CD4-positive, CD25-positive, alpha-beta regulatory T cell (primary cell): ENCODE data around the gene NOS1AP. TPM values are rescaled to one million over a fixed set of nuclear protein-coding genes. Genes with fewer than 3 reads are reported as not detected.

Experiments used
- ATAC-seq, 2 donors: fragments of 150-1000 bp; cut with Tn5 transposase; one replicate each; pipeline ENCODE4 v1.10.0; 2021; ENCODE audit warnings: low read depth in 2 of 2, moderate number of reproducible peaks in 2 of 2, moderate library complexity in 1 of 2
- DNase-seq, 3 donors: peaks; one replicate each; pipeline versions ENCODE4 v3.0.0 to v3.0.0-alpha.2; 2012 to 2022; ENCODE audit warnings: mixed read lengths in 1 of 3
- H3K27ac ChIP-seq: one replicate; pipeline ENCODE4 v1.7.0; 2013; ENCODE audit warnings: mild to moderate bottlenecking, low read length; ENCODE audit not compliant: insufficient read depth, poor library complexity, severe bottlenecking
- H3K27me3 ChIP-seq: one replicate; pipeline ENCODE4 v1.7.0; 2013; ENCODE audit warnings: low read length; ENCODE audit not compliant: control insufficient read depth, insufficient read depth
- H3K36me3 ChIP-seq: one replicate; pipeline ENCODE4 v1.7.0; 2013; ENCODE audit warnings: mild to moderate bottlenecking, low read length, moderate library complexity; ENCODE audit not compliant: control insufficient read depth, insufficient read depth
- H3K4me1 ChIP-seq: 2 replicates; pipeline ENCODE4 v1.7.0; 2013; ENCODE audit warnings: mild to moderate bottlenecking, low read length; ENCODE audit not compliant: insufficient read depth, control insufficient read depth, poor library complexity, severe bottlenecking
- H3K4me3 ChIP-seq: one replicate; pipeline ENCODE4 v1.7.0; 2013; ENCODE audit warnings: low read depth, mild to moderate bottlenecking, low read length, moderate library complexity
- H3K9me3 ChIP-seq, 2 experiments: 1 replicate in 1 of 2; 2 replicates in 1 of 2; pipeline ENCODE4 v1.7.0; 2013; ENCODE audit warnings: low read length in 2 of 2, mild to moderate bottlenecking in 1 of 2, moderate library complexity in 1 of 2; ENCODE audit not compliant: control insufficient read depth in 2 of 2
- H3K27ac Mint-ChIP-seq, 3 donors: one replicate each; pipeline ENCODE4 v1.8.0; 2020 to 2022; ENCODE audit warnings: mild to moderate bottlenecking in 3 of 3, mixed read lengths in 3 of 3, moderate library complexity in 2 of 3
- H3K27me3 Mint-ChIP-seq: one replicate; pipeline ENCODE4 v1.8.0; 2022; ENCODE audit warnings: mild to moderate bottlenecking, mixed read lengths
- H3K36me3 Mint-ChIP-seq: one replicate; pipeline ENCODE4 v1.8.0; 2020; ENCODE audit warnings: mixed read lengths
- H3K4me1 Mint-ChIP-seq, 4 donors: one replicate each; pipeline ENCODE4 v1.8.0; 2020 to 2022; ENCODE audit warnings: mixed read lengths in 4 of 4, mild to moderate bottlenecking in 1 of 4
- H3K4me3 Mint-ChIP-seq, 4 donors: one replicate each; pipeline ENCODE4 v1.8.0; 2020 to 2022; ENCODE audit warnings: mild to moderate bottlenecking in 4 of 4, mixed read lengths in 4 of 4, moderate library complexity in 3 of 4
- H3K9me3 Mint-ChIP-seq, 7 donors: one replicate each; pipeline ENCODE4 v1.8.0; 2020 to 2022; ENCODE audit warnings: mixed read lengths in 7 of 7, mild to moderate bottlenecking in 3 of 7, moderate library complexity in 2 of 7
- polyA plus RNA-seq, 4 donors: library from polyadenylated mRNA; unstranded; fragments of 300-500 nt; fragmentation: Illumina TruSeq; gene quantifications; one replicate each; pipeline ENCODE4 v1.2.3, GENCODE V29; 2021
- total RNA-seq: library from RNA; stranded (reverse); gene quantifications from one replicate; pipeline ENCODE4 v1.2.3, GENCODE V29; 2022

The NOS1AP gene
- total and polyA plus RNA-seq, 5 donors from 2014 or later: not detected

DNA sequence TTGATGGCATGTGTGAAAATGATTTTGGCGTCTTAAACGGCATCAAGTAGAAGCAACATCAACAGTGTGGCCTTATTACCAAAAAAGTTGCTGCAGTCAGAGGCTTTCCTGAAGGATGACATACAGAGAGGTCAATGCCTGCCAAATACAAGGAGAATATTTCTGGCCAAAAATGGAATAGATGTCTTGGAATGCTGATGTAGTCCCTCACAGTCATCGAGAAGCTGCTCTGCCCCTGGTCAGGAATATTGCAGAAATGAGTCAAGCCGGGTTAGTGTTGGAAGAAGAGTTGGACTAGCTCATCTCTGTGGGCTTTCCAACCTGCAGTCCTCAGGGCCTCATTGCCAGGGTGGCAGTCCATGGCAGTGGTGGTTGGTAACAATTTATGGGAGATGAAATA is 42.1 kb downstream of the NOS1AP start:
- Histone ChIP-seq H3K27me3 (peaks cover 7% of the 10 kb centered on the region), H3K4me3 (no peak overlapping the region), H3K27ac (no peak overlapping the region), H3K36me3 (no peaks in the 10 kb centered on the region), H3K9me3 (no peaks in the 10 kb centered on the region), H3K4me1 (no peaks in the 10 kb centered on the region)
- no peak overlapping the region for H3K4me3 Mint-ChIP-seq
- no peaks in the 10 kb centered on the region for H3K4me1 Mint-ChIP-seq
- no peaks in the 10 kb centered on the region for H3K36me3 Mint-ChIP-seq
- DNase-seq: no peak
- no peak overlapping the region for H3K27ac Mint-ChIP-seq
- H3K27me3 Mint-ChIP-seq: peaks cover 20% of the 10 kb centered on the region
- peaks cover 0 to 10% (median 5%) of the 10 kb centered on the region in 7 donors for H3K9me3 Mint-ChIP-seq
- ATAC-seq: no peak

DNA sequence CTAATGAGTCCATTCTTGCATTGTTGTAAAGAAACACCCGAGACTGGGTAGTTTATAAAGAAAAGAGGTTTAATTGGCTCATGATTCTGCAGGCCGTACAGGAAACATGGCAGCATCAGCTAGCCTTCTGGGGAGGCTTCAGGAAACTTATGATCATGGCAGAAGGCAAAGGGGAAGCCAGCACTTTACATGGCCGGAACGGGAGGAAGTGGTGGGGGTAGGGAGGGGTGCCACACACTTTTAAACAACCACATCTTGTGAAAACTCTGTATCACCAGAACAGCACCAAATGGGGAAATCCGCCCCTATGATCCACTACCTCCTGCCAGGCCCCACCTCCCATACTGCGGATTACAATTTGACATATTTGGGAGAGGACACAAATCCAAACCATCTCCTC is 43.9 kb downstream of the NOS1AP start:
- ATAC-seq (no peak), DNase-seq (no peak)
- Histone ChIP-seq H3K27me3 (peaks cover 10% of the 10 kb centered on the region), H3K9me3 (no peaks in the 10 kb centered on the region), H3K4me3 (no peak overlapping the region), H3K36me3 (no peaks in the 10 kb centered on the region), H3K27ac (no peak overlapping the region), H3K4me1 (no peaks in the 10 kb centered on the region)
- H3K27me3 Mint-ChIP-seq: peaks cover 27% of the 10 kb centered on the region
- peaks cover 0 to 6% (median 5%) of the 10 kb centered on the region in 7 donors for H3K9me3 Mint-ChIP-seq
- no peaks in the 10 kb centered on the region for H3K4me1 Mint-ChIP-seq
- H3K4me3 Mint-ChIP-seq: no peak overlapping the region
- no peaks in the 10 kb centered on the region for H3K36me3 Mint-ChIP-seq
- no peak overlapping the region for H3K27ac Mint-ChIP-seq

DNA sequence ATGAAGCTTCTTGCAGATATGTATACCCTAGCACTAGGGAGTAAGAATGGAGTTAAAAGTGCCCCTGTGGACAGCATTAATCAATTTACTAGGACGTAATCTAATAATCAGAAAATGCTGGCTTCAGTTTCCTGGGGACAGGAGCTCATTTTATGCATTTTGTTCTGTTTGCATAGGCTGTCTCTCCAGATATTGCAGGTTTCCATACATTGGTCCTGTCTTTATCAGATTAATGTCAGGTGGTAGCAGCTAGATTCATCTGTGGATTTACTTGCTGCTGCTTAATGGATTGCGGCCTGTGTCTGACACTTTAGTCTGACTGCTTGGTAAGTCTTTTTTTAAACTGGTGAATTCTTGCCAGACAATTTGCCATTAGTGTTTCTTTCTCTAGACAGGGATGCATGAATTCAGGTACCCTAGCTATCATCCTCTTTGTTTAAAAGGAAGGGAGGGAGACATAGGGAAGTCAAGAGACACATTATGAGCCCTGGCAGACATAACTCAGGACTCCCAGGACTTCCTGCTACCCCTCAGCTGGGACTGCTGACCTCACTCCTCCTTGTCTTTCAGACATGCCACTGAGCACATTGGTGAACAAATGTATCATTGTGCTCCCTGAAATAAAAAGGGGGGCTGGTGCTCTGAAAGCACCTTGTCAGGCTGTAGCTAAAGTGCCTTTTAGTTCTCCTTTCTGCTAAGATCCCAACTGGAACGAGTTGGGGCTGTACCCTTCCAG is 47.7 kb downstream of the NOS1AP start:
- H3K4me1 ChIP-seq: no peaks in the 10 kb centered on the region
- Mint-ChIP-seq H3K36me3 (no peaks in the 10 kb centered on the region), H3K27ac (no peak overlapping the region), H3K9me3 (peaks cover 0 to 2% (median 0%) of the 10 kb centered on the region in 7 donors), H3K4me1 (no peaks in the 10 kb centered on the region), H3K27me3 (peaks cover 16% of the 10 kb centered on the region), H3K4me3 (no peak overlapping the region)
- ATAC-seq (no peak), DNase-seq (no peak)
- no peaks in the 10 kb centered on the region for H3K36me3 ChIP-seq
- H3K9me3 ChIP-seq: no peaks in the 10 kb centered on the region
- H3K27me3 ChIP-seq: peaks cover 10% of the 10 kb centered on the region
- no peak overlapping the region for H3K4me3 ChIP-seq
- no peak overlapping the region for H3K27ac ChIP-seq

DNA sequence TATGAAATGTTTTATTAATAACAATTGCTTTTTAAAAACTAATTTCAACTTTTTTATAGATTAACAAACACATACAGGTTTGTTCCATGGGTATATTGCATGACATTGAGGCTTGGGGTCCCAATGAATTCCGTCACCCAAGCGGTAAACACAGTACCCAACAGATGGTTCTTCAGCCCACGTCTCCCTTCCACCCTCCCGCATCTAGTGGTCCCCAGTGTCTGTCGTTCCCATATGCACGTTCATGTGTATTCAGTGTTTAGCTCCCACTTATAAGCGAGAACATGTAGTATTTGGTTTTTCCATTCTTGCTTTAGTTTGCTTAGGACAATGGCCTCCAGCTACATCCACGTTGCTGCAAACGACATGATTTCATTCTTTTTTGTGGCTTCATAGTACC is 48.6 kb downstream of the NOS1AP start:
- Mint-ChIP-seq H3K4me1 (no peaks in the 10 kb centered on the region), H3K27ac (no peak overlapping the region), H3K4me3 (no peak overlapping the region), H3K27me3 (peaks cover 11% of the 10 kb centered on the region), H3K36me3 (no peaks in the 10 kb centered on the region), H3K9me3 (no peaks in the 10 kb centered on the region)
- H3K4me1 ChIP-seq: no peaks in the 10 kb centered on the region
- no peak overlapping the region for H3K4me3 ChIP-seq
- no peaks in the 10 kb centered on the region for H3K36me3 ChIP-seq
- no peak overlapping the region for H3K27ac ChIP-seq
- ATAC-seq (no peak), DNase-seq (no peak)
- H3K9me3 ChIP-seq: no peaks in the 10 kb centered on the region
- H3K27me3 ChIP-seq: peaks cover 10% of the 10 kb centered on the region

DNA sequence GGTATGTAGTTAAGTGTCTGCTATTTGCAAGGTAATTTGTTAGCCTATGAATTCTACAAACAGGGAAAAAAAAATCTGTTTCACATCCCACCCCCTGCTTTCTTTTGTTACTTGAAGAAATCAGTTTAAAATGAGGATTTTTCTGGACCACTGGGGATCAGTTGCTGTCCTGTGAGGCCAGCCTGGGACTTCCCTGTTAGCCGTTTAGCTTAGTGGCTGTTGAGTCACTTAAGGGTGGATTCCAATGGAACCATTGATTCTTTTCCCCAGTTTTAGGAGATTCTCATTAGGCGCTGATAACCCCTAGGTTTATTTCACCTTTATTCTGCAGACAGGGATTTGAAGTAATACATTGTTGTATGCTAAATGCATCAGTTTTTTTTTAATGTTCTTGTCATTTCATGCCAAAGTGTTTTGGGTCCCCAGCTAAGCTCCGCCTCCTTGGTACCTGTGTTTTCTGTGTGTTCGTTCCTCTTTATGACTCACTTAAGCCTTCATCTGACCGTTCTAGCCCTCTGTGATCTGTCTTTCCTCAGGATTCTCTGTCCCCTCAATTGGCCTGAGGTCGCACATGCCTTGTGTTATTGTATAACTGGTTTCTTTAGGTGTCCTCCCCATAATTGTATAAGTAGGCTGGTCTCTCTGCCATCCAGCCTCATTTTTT is 59.3 kb downstream of the NOS1AP start:
- DNase-seq: no peak
- Mint-ChIP-seq H3K36me3 (no peaks in the 10 kb centered on the region), H3K9me3 (no peaks in the 10 kb centered on the region), H3K27me3 (peaks cover 16% of the 10 kb centered on the region), H3K4me1 (no peaks in the 10 kb centered on the region), H3K4me3 (no peak overlapping the region), H3K27ac (peak overlapping the region in 1 of 3 donors; percentile 9)
- no peak for ATAC-seq
- no peaks in the 10 kb centered on the region for H3K4me1 ChIP-seq
- no peaks in the 10 kb centered on the region for H3K9me3 ChIP-seq
- no peaks in the 10 kb centered on the region for H3K36me3 ChIP-seq
- H3K4me3 ChIP-seq: no peak overlapping the region
- H3K27ac ChIP-seq: no peak overlapping the region
- H3K27me3 ChIP-seq: peaks cover 17% of the 10 kb centered on the region

DNA sequence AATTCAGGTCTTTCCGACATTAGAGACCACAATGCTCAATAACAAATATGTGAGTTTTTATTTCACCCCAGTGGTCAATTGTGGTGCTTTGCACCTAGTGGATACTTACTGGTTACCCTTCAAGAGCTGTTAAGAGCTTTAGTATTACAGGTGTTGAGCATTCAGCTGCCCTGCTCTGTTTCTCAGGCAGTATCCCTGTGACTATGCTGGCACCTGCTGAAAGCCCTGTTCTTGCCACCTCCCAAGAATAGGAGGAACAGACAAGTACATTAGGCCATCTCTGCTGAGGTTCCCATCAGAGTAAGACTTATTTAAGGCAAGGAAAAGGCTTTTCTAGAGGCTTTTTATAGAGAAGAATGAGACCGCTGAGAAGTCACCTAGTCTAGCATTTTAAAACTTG is 60.8 kb downstream of the NOS1AP start:
- Mint-ChIP-seq H3K27ac (no peak overlapping the region), H3K4me3 (no peak overlapping the region), H3K27me3 (peaks cover 16% of the 10 kb centered on the region), H3K36me3 (no peaks in the 10 kb centered on the region), H3K4me1 (no peaks in the 10 kb centered on the region), H3K9me3 (no peaks in the 10 kb centered on the region)
- peaks cover 19% of the 10 kb centered on the region for H3K27me3 ChIP-seq
- no peak for DNase-seq
- no peak for ATAC-seq
- no peaks in the 10 kb centered on the region for H3K4me1 ChIP-seq
- no peaks in the 10 kb centered on the region for H3K9me3 ChIP-seq
- no peak overlapping the region for H3K27ac ChIP-seq
- no peak overlapping the region for H3K4me3 ChIP-seq
- no peaks in the 10 kb centered on the region for H3K36me3 ChIP-seq

DNA sequence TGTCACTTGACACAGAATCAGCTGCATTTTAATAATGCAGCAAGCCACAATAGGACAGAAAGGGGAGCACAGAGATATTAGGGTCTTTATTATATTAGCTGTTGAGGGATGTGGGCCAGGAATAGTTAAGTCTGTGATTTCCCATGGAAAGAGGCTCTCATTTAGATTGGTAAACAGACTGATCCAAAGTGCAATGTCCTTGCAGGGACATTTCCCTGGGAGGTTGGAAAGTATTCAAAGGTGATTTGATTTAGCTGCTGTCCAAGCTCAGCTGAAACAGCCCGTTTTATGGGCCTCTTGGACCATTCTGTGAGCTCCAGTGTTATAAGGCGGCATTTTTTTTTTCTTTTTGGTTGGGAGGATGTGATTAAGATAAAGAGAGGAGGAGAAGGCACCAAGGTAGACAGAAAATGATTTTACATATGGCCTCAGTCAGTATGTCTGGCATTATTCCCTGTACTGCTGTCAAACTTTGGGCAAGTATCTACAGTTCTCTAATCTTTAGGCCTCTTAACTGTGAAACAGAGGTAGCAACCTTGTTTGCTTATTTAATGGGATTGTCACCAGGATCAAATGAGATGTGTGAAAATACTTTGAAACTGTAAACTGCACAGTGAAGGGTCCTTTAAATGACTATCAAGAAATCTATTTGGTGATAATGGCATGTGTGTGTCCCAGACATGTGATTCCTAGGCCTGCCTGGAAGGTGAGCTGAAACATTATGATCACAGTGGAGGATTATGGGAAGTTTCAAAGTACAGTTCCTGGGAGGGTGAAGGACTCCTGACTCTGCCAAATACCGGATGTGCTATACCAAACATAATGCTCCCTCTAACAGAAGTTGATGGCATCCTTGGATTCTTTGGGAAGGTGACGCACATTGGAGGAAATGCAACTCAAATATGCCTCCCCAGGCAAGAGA is 62.2 kb downstream of the NOS1AP start:
- Mint-ChIP-seq H3K9me3 (peaks cover 0 to 2% (median 0%) of the 10 kb centered on the region in 7 donors), H3K36me3 (no peaks in the 10 kb centered on the region), H3K4me3 (no peak overlapping the region), H3K27me3 (peaks cover 22% of the 10 kb centered on the region), H3K27ac (no peak overlapping the region), H3K4me1 (no peaks in the 10 kb centered on the region)
- H3K36me3 ChIP-seq: no peaks in the 10 kb centered on the region
- H3K4me3 ChIP-seq: no peak overlapping the region
- ATAC-seq (no peak), DNase-seq (no peak)
- no peaks in the 10 kb centered on the region for H3K4me1 ChIP-seq
- H3K27me3 ChIP-seq: peaks cover 19% of the 10 kb centered on the region
- H3K27ac ChIP-seq: no peak overlapping the region
- no peaks in the 10 kb centered on the region for H3K9me3 ChIP-seq
